ENCODE measurements around the gene PEX11A.

PEX11A gene

DNA sequence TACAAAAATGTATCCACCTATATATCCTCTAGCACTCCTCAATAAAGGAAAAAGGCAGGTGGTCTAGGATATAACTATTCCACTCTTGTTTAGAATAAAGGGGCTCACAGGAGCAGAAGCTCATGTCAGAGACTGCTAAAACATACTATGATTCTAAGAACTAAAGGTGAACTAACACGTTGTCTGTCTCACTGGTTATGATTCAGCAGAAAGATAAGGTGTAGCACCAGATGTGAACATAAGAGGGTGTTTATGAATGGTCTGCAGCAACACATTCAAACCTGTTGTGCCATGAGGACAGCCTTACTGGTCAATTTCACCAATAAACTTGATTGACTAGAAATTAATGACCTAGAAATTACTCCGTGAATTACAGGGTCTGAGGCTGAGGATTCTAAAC, 4.6 kb downstream of the PEX11A start:
- in situ Hi-C loops (cut with HindIII; ENCODE audit: low pct_ligation_motif_present, low sequenced_read_pairs): no loop called here
- no peaks in the 10 kb centered on the region for H3K27me3 ChIP-seq (replicated peaks)
- H3K4me3 ChIP-seq (ENCODE audit: low read depth, low read length): no peak overlapping the region
- no peaks in the 10 kb centered on the region for H3K36me3 ChIP-seq (replicated peaks)
- no peak for DNase-seq
- H3K27ac ChIP-seq: no peak overlapping the region
- TF ChIP-seq, protein P1, sequence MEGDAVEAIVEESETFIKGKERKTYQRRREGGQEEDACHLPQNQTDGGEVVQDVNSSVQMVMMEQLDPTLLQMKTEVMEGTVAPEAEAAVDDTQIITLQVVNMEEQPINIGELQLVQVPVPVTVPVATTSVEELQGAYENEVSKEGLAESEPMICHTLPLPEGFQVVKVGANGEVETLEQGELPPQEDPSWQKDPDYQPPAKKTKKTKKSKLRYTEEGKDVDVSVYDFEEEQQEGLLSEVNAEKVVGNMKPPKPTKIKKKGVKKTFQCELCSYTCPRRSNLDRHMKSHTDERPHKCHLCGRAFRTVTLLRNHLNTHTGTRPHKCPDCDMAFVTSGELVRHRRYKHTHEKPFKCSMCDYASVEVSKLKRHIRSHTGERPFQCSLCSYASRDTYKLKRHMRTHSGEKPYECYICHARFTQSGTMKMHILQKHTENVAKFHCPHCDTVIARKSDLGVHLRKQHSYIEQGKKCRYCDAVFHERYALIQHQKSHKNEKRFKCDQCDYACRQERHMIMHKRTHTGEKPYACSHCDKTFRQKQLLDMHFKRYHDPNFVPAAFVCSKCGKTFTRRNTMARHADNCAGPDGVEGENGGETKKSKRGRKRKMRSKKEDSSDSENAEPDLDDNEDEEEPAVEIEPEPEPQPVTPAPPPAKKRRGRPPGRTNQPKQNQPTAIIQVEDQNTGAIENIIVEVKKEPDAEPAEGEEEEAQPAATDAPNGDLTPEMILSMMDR (IDR thresholded peaks at IDR 0.05; ENCODE audit: low read depth, low read length, missing control alignments): no peak

DNA sequence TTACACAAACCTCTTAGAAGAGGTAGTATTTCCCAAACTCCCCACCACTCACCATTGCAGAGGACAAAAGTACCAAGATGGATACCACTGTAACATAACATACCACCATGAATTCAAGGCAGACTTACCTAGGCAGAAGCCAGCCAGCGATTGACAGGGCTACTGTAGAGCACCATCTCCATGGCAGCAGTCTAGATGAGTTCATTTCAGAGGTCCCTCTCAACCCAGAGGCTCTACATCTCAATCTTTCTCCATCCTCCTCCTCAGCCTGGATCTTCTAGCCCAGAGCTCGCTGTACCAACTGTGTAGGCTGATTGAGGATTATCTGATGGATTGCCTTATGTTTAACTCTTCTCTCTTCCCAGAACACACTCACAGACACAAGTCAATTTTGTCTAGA, 9.4 kb downstream of the PEX11A start:
- DNase-seq: no peak
- H3K36me3 ChIP-seq (replicated peaks): no peaks in the 10 kb centered on the region
- no peak overlapping the region for H3K4me3 ChIP-seq (ENCODE audit: low read depth, low read length)
- TF ChIP-seq, protein P1 (IDR thresholded peaks at IDR 0.05; ENCODE audit: low read depth, low read length, missing control alignments): no peak
- no peaks in the 10 kb centered on the region for H3K27me3 ChIP-seq (replicated peaks)
- H3K27ac ChIP-seq: no peak overlapping the region
- in situ Hi-C loops (cut with HindIII; ENCODE audit: low pct_ligation_motif_present, low sequenced_read_pairs): no loop called here

DNA sequence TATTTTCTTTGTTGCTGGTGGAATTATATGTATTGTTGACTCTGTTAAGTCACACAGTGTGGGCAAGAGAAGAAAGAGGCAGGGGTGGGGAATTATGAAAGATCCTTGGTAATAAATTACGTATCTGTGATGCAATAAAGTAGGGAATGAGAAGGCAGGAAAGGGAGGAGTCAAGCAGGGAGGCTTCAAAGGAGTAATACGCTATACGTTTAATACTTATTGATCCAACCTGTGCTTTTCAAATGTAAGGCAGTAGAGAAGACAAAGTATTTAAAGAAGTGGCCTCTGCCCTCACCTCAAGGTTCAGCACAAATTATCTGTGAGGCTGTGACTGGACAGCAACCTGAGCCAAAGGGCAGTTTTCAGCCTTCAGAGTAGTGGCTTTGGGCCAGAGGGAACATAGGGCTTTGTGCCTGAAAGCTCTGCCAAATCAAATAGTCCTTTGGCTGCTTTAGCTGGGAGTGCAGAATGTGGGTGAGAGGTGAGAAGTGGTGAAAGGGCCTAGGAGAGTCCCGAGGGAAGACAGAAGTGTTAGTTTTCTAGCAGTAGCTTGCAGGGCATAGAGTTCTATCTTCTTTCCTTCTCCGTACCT, 10.2 kb downstream of the PEX11A start:
- no peak overlapping the region for H3K27ac ChIP-seq
- DNase-seq: no peak
- TF ChIP-seq, protein P1 (IDR thresholded peaks at IDR 0.05; ENCODE audit: low read depth, low read length, missing control alignments): no peak
- H3K36me3 ChIP-seq (replicated peaks): no peaks in the 10 kb centered on the region
- in situ Hi-C loops (cut with HindIII; ENCODE audit: low pct_ligation_motif_present, low sequenced_read_pairs): no loop called here
- H3K4me3 ChIP-seq (ENCODE audit: low read depth, low read length): no peak overlapping the region
- H3K27me3 ChIP-seq (replicated peaks): no peaks in the 10 kb centered on the region

DNA sequence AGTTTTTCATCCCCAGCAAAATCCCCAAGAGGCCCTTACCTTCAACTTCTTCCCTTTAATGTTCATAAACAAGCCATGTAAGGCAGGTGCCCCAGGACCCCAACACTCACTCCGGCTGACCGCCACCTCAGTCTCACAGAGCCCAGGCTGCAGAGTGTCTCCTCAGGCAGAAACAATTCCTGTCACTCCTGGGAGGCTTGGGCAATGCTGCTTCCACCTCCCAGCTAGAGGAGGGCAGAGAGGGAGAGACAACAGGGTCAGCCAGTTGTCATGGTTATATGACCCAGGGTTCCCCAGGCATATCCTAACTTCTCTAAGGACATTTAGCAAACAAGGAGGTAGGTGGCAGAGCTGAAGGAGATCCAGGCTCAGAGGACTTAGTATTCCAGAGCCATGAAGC, 11.3 kb downstream of the PEX11A start, which contains the start of gene PLIN1:
TSS of gene PLIN1 (minus strand) at position 156 of the 400 bp plus-strand sequence. CDS start 1,878 bp downstream, outside the sequence.
- TF ChIP-seq, protein P1 (IDR thresholded peaks at IDR 0.05; ENCODE audit: low read depth, low read length, missing control alignments): no peak
- in situ Hi-C loops (cut with HindIII; ENCODE audit: low pct_ligation_motif_present, low sequenced_read_pairs): no loop called here
- Histone ChIP-seq H3K36me3 (replicated peaks) (no peaks in the 10 kb centered on the region), H3K4me3 (ENCODE audit: low read depth, low read length) (no peak within 1 kb of the TSS), H3K27ac (no peak within 1 kb of the TSS), H3K27me3 (replicated peaks) (no peaks in the 10 kb centered on the region)
- no peak for DNase-seq

DNA sequence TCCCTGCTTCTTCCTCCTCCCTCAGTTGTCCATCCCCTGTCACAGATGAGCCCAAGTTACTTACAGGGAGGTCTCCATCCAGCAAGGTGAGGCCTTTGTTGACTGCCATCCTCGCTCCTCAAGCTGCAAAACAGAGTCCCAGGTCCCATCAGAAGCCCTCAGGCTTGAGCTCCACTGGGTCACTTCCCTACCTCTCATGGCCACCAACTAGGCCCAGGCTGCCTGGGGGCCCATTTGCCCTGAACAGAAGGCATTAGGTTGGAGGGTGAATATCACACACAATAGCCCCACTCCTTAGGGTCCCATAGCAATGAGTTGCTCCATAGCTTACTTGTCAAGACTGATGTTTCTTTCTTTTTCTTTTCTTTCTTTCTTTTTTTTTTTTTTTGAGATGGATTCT, 13.2 kb downstream of the PEX11A start:
- TF ChIP-seq, protein P1 (IDR thresholded peaks at IDR 0.05; ENCODE audit: low read depth, low read length, missing control alignments): no peak
- Histone ChIP-seq H3K27ac (no peak overlapping the region), H3K4me3 (ENCODE audit: low read depth, low read length) (no peak overlapping the region), H3K36me3 (replicated peaks) (no peaks in the 10 kb centered on the region), H3K27me3 (replicated peaks) (no peaks in the 10 kb centered on the region)
- DNase-seq: no peak
- in situ Hi-C loops (cut with HindIII; ENCODE audit: low pct_ligation_motif_present, low sequenced_read_pairs): no loop called here

DNA sequence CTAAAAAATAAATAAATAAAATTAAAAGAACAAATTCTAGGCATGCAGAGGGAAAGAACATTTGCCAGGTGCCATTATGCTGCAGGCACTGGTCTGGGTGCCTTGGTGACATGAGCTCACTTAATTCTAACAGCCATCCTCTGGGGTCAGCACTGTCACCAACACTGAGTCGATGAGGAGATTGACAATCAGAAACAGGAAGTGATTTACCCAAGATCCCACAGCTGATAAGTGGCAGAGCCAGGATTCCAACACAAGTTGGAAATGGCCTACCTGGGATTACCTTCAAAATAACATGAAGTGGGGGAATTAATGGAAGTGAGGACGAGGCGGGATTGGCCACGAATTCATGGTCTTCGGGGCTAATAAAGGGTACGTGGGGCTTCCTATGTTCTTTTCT, 14.9 kb downstream of the PEX11A start:
- Histone ChIP-seq H3K4me3 (ENCODE audit: low read depth, low read length) (no peak overlapping the region), H3K36me3 (replicated peaks) (no peaks in the 10 kb centered on the region), H3K27me3 (replicated peaks) (no peaks in the 10 kb centered on the region), H3K27ac (no peak overlapping the region)
- no peak for DNase-seq
- in situ Hi-C loops (cut with HindIII; ENCODE audit: low pct_ligation_motif_present, low sequenced_read_pairs): no loop called here
- TF ChIP-seq, protein P1 (IDR thresholded peaks at IDR 0.05; ENCODE audit: low read depth, low read length, missing control alignments): no peak
